LNCaP clone FGC (cell line): ENCODE data around the gene WBP1.
"Not testable (repeated sequence)": the region's sequence is repeated elsewhere in the genome, so short reads cannot be mapped to it uniquely, and the experiment has no call there.

ENCODE experiments used
- DNase-seq: peaks from one replicate; pipeline ENCODE4 v3.0.0-alpha.2; 2011; ENCODE audit warnings: low read depth
- H3K4me3 ChIP-seq: 2 replicates; pipeline ENCODE4 v1.5.1; 2011; ENCODE audit warnings: mild to moderate bottlenecking, low read depth, low read length, control low read depth
- TF ChIP-seq, protein P1 (sequence below): IDR thresholded peaks from 2 replicates; pipeline ENCODE4 v1.5.1; 2012; ENCODE audit warnings: mild to moderate bottlenecking; ENCODE audit not compliant: control insufficient read depth, insufficient read depth; ENCODE audit errors: extremely low read depth

WBP1 gene

DNA sequence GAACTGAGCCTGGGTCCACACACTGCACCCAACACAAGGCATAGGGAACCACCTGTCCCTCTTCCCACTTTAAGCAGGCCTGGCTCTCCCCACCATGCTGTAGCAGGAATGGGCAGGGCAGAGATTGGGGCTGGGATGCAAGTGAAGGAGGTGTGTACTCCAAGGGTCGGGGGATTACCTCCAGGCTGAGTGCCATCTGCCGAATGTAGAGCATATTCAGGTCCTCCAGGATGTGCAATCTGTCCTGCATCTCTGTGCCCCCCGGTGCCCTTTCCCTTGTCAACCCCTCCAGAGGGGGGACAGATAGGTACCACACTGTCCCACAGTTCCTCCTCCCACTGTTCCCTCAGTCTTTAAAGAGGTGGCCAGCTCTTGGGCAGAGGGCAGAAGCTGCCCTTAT lies 18.9 kb upstream of the WBP1 start:
- H3K4me3 ChIP-seq = peak overlapping the region; percentile 67; the same call in 1 of the 2 replicates
- no peak for DNase-seq
- TF ChIP-seq, protein P1, sequence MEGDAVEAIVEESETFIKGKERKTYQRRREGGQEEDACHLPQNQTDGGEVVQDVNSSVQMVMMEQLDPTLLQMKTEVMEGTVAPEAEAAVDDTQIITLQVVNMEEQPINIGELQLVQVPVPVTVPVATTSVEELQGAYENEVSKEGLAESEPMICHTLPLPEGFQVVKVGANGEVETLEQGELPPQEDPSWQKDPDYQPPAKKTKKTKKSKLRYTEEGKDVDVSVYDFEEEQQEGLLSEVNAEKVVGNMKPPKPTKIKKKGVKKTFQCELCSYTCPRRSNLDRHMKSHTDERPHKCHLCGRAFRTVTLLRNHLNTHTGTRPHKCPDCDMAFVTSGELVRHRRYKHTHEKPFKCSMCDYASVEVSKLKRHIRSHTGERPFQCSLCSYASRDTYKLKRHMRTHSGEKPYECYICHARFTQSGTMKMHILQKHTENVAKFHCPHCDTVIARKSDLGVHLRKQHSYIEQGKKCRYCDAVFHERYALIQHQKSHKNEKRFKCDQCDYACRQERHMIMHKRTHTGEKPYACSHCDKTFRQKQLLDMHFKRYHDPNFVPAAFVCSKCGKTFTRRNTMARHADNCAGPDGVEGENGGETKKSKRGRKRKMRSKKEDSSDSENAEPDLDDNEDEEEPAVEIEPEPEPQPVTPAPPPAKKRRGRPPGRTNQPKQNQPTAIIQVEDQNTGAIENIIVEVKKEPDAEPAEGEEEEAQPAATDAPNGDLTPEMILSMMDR = no peak

DNA sequence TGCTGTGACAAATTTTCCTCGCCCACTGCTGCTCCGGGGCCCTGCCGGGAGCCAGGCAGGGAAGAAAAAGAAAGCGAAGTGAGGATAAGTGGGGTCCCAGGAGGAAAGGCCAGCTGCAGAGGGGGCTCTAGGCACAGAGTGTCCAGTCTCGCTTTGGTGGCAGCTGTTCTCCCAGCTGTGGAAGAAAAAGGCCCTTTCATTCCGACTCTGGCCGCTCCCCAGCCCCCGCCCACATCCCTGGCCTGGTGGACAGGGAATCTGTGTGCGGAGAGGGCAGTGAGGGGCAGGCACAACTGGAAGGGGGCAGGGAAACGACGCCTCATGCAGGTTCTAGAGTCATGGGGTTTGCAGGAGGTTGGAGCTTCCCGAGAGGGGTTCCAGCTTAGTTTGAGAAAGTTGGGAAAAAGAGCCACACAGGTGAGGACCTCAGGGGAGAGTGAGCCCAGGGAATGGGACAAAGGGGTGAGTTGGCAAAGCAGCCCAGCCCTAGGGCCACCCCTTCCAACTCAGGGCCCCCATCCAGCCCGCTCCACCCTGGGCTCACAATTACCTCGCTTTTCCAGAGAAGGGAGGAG lies 18.3 kb upstream of the WBP1 start:
- TF ChIP-seq, protein P1 = no peak
- DNase-seq = no peak
- H3K4me3 ChIP-seq = peak overlapping the region; percentile 67

DNA sequence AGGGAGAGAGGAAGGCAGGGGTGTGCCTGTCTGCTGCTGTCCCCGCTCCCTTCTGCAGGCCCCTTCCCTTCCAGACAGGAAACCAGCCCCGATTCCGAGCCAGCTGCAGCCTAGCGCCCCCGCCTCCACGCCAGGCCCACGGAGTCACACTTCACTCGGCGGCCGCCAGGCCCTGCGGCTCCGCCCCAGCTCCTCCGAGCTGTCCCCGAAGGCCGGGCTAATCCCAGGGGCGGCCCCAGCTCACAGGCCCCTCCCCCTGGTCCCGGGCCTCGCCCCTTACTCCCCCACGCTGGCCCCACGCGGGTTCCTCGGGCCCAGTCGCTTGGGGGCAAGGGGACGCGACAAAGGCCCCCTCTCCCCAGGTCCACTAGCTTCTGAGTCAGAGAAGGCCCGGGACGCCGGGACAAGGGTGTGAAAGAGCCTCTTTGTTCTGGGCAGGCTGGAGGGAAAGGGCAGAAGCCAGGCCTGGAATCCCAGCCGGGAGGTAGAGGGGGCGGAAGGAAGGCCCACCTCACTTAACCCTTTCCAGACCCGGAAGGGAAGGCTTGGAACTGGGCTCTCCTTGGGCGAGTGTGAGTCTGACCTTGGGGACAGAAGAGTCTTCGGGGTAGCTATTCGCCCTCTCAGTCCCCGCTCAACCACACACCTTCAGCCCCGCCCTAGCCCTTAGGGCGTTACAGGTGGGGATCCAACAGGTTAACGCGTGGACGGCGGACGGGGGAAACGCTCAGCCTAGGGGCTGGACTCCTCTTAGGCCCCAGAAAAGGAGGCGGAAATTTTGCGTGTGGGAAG lies 17.7 kb upstream of the WBP1 start:
- DNase-seq = no peak
- H3K4me3 ChIP-seq = peak overlapping the region; percentile 67
- TF ChIP-seq, protein P1 = no peak

DNA sequence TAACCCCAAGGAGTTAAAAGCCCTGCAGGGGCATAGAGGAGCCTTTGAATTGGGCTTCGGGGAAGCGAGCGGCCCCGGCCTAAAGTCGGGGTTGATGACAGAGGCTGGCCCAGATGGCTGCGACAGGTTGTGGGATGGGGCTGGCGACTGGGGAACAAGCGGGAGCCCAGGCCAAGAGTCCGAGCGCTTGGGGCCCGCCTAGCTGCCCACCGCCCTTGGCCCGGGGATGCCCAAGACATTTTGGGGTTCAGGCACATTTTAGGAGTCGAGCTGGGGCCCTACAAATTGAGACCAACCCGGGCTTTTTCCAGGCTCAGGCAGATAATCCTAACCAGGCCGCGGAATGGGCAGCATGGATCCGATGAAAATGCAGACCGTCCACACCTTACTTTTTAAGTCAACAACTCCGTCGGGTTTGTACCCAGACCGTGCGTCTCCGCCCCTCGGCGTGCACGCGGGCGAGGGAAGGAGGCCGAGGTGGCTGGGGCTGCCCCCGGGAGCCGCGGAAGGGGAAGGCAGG lies 17.0 kb upstream of the WBP1 start:
- peak overlapping the region; percentile 67 for H3K4me3 ChIP-seq
- TF ChIP-seq, protein P1 = no peak
- no peak for DNase-seq

DNA sequence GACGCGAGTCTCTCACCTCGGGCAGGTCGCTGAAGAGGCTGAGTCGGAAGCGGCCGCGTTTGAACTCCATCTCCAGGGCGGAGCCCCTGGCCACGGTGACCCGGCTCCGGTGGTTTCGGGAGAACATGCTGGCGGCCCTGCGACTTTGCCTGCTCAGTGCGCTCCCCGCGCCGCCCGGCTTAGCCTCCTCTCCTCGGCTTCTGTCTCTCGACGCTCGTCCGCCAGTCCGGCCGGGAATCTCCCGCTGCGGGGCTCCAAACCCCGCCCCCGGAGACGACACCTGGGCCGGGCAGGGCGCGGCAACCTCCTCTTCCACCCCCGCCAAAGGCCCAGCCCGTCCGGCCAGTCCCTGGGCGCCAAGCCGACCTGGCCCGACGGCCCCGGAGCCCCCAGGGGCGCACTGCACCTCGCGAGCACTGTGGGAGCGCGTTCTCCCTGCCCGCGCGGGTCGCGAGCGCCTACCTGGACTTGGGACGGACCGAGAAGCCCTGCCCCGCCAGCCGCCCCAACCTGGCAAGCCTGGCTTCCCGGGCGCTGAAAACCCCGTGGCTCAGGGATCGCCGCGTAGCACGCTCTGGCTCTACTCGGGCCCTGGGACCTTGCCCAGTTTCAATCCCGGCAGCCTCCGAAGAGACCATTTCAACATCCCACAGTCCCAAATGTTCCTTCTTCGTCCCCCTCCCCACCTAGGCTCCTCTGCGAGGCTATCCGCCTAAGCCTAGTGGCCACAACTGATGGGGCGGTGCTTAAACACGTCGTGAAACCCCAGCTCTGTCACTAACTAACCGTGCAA lies 16.4 kb upstream of the WBP1 start, which contains the start of gene RTKN:
RTKN (minus strand) TSS at position 248 of the 793 bp plus-strand sequence; CDS start at position 127, 121 bp downstream.
- TF ChIP-seq, protein P1 = no peak
- peak within 1 kb of the TSS; percentile 67 for H3K4me3 ChIP-seq
- peak; percentile 25 for DNase-seq

DNA sequence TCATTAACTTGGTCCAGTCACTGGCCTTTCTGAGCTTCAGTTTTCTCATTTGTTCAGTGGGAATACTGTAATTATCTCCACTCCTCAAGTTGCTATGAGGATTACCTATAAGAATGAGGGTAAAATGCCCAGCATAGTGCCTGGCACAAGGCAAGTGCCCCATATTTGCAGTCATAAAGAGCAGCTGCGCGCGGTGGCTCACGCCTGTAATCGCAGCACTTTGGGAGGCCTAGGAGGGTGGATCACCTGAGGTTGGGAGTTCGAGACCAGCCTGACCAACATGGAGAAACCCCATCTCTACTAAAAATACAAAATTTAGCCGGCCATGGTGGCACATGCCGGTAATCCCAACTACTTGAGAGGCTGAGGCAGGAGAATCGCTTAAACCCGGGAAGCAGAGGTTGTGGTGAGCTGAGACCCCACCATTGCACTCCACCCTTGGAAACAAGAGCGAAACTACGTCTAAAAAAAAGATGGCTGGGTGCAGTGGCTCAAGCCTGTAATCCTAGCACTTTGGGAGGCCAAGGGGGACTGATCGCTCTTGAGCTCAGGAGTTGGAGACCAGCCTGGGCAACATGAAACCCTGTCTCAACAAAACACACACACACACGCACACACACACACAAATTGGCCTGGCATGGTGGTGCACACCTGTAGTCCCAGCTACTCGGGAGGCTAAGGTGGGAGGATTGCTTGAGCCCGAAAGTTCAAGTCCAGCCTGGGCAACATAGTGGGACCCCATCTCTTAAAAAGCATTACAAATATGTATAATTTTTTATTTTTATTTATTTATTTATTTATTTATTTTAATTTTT lies 15.5 kb upstream of the WBP1 start:
- not testable (repeated sequence) for DNase-seq
- H3K4me3 ChIP-seq = peak overlapping the region; percentile 67
